K562 (cell line): Measurements from ENCODE around the gene POU2F3. TPM values are rescaled to one million over a fixed set of nuclear protein-coding genes. Genes with fewer than 3 reads are reported as not detected.

Experiments
- ATAC-seq: fragments of 200-7000 bp; cut with Tn5 transposase; 3 replicates; pipeline ENCODE4 v1.9.1; 2020; ENCODE audit warnings: moderate library complexity
- BruUV-seq: library from RNA; stranded (reverse); fragments of 400-500 nt; replicated peaks from 2 replicates; lab custom pipeline; 2021; lab: Mats Ljungman, UMichigan
- CTCF ChIA-PET: fragments of 300-600 bp; formaldehyde crosslinking; extraction: SDS; loops from one replicate; lab custom pipeline; 2021; ENCODE audit warnings: low intra/inter-chr PET ratio; lab: Yijun Ruan, JAX
- POLR2A ChIA-PET: fragments of 300-600, 350-650 bp; sonication (Branson Sonifier 250); formaldehyde crosslinking; extraction: SDS; loops from one replicate; lab custom pipeline; 2021; ENCODE audit warnings: antibody characterized with exemption, inconsistent platforms; lab: Yijun Ruan, JAX
- DNase-seq, 4 experiments: peaks; one replicate each; pipeline versions ENCODE4 v3.0.0 to v3.0.0-alpha.2; 2011 to 2018; ENCODE audit warnings: low spot score in 3 of 4, mixed read lengths in 3 of 4; ENCODE audit errors: extremely low read depth in 1 of 4
- FAIRE-seq: peaks from 2 replicates; lab custom pipeline; 2011; peaks lifted over from hg19 to GRCh38; lab: Jason Lieb, UNC
- H2AFZ ChIP-seq: 2 replicates; pipeline ENCODE4 v1.6.0; 2011; ENCODE audit warnings: low read depth, low read length, control low read depth, inconsistent platforms
- H3K27ac ChIP-seq: fragments of 200-600 bp; 3 replicates; pipeline ENCODE4 v1.8.0; 2011; ENCODE audit warnings: low read depth, mild to moderate bottlenecking, control low read depth, inconsistent platforms, low read length, moderate library complexity, mixed read lengths; ENCODE audit errors: extremely low read depth
- H3K27me3 ChIP-seq, 2 experiments: fragments of 300-600 bp in 1 of 2; 2 replicates in 1 of 2; 3 replicates in 1 of 2; pipeline versions ENCODE4 v1.6.0 to v1.8.0; 2011; ENCODE audit warnings: inconsistent platforms in 2 of 2, low read length in 2 of 2, mild to moderate bottlenecking in 1 of 2, mixed read lengths in 1 of 2, moderate library complexity in 1 of 2; ENCODE audit not compliant: control insufficient read depth in 2 of 2, insufficient read depth in 2 of 2
- H3K36me3 ChIP-seq: fragments of 300-600 bp; 3 replicates; pipeline ENCODE4 v1.8.0; 2011; ENCODE audit warnings: mild to moderate bottlenecking, low read length, inconsistent platforms; ENCODE audit not compliant: control insufficient read depth, insufficient read depth
- H3K4me1 ChIP-seq, 2 experiments: fragments of 200-600 bp in 1 of 2; replicated peaks in 1 of 2; 2 replicates in 1 of 2; 3 replicates in 1 of 2; pipeline versions ENCODE4 v1.5.1 to v1.8.0; 2011; ENCODE audit warnings: inconsistent platforms in 2 of 2, low read length in 2 of 2, mild to moderate bottlenecking in 1 of 2, mixed read lengths in 1 of 2, moderate library complexity in 1 of 2; ENCODE audit not compliant: control insufficient read depth in 2 of 2, insufficient read depth in 2 of 2
- H3K4me2 ChIP-seq: 2 replicates; pipeline ENCODE4 v1.6.1; 2011; ENCODE audit warnings: low read length, control low read depth, inconsistent platforms, mixed read lengths; ENCODE audit not compliant: insufficient read depth
- H3K4me3 ChIP-seq: fragments of 200-600 bp; sonication (generic), shearing (Covaris generic); 2 replicates; pipeline ENCODE4 v1.5.1; 2016; ENCODE audit warnings: control low read depth, inconsistent platforms
- H3K79me2 ChIP-seq: fragments of 200-600 bp; 3 replicates; pipeline ENCODE4 v1.8.0; 2011; ENCODE audit warnings: low read length, inconsistent platforms; ENCODE audit not compliant: control insufficient read depth, insufficient read depth
- H3K9ac ChIP-seq, 2 experiments: 2 replicates each; pipeline versions ENCODE4 v1.6.0 to v1.6.1; 2011; ENCODE audit warnings: low read depth in 2 of 2, low read length in 2 of 2, control low read depth in 1 of 2, inconsistent platforms in 1 of 2, mild to moderate bottlenecking in 1 of 2, mixed read lengths in 1 of 2; ENCODE audit not compliant: insufficient read depth in 1 of 2
- H3K9me1 ChIP-seq: one replicate; pipeline ENCODE4 v1.6.0; 2011; ENCODE audit warnings: inconsistent platforms, mild to moderate bottlenecking, low read length, moderate library complexity; ENCODE audit not compliant: control insufficient read depth, insufficient read depth
- H3K9me3 ChIP-seq: replicated peaks from 2 replicates; pipeline ENCODE4 v1.5.1; 2011; ENCODE audit warnings: low read depth, low read length, inconsistent platforms; ENCODE audit not compliant: control insufficient read depth, insufficient read depth
- H4K20me1 ChIP-seq: replicated peaks from 2 replicates; pipeline ENCODE4 v1.6.1; 2011; ENCODE audit warnings: low read length, inconsistent platforms, mixed read lengths; ENCODE audit not compliant: control insufficient read depth, insufficient read depth
- ARHGAP35 ChIP-seq: fragments of 450-650 bp; IDR thresholded peaks from 2 replicates; pipeline ENCODE4 v1.6.1; 2018; ENCODE audit not compliant: partially characterized antibody
- ATF1 ChIP-seq, 2 experiments: fragments of 450-650 bp in 1 of 2; IDR thresholded peaks; 2 replicates each; pipeline ENCODE4 v1.6.1; 2016; ENCODE audit warnings: missing compliant biosample characterization in 1 of 2, missing genetic modification characterization in 1 of 2
- ELF4 ChIP-seq: fragments of 450-650 bp; formaldehyde crosslinking; IDR thresholded peaks from 2 replicates; pipeline ENCODE4 v1.4.0; 2022; ENCODE audit warnings: missing genetic modification characterization
- RAD21 ChIP-seq, 2 experiments: fragments of 250-450 bp in 1 of 2; fragments of 450-650 bp in 1 of 2; sonication (Bioruptor Pico) in 1 of 2; formaldehyde crosslinking in 1 of 2; IDR thresholded peaks in 1 of 2; conservative IDR thresholded peaks in 1 of 2; 2 replicates each; pipeline versions ENCODE4 v1.4.0 to v1.8.0; 2020 to 2022; ENCODE audit warnings: mild to moderate bottlenecking in 2 of 2, moderate library complexity in 1 of 2
- SAFB ChIP-seq: fragments of 200-400 bp; formaldehyde crosslinking; IDR thresholded peaks from 2 replicates; pipeline ENCODE4 v1.6.1; 2017; ENCODE audit warnings: low read depth, low read length, borderline replicate concordance
- ZFX ChIP-seq: sonication (generic); formaldehyde crosslinking; IDR thresholded peaks from 2 replicates; pipeline ENCODE4 v1.8.0; 2022; ENCODE audit warnings: mild to moderate bottlenecking, missing genetic modification reagents, moderate library complexity
- ZNF24 ChIP-seq: fragments of 450-650 bp; IDR thresholded peaks from 2 replicates; pipeline ENCODE4 v1.6.1; 2016
- ZNF699 ChIP-seq: fragments of 250-450 bp; sonication (Bioruptor Pico); IDR thresholded peaks from 2 replicates; pipeline ENCODE4 v1.8.0; 2021; ENCODE audit warnings: mild to moderate bottlenecking, moderate library complexity; ENCODE audit not compliant: insufficient replicate concordance
- WGBS: fragments of 100-300 bp; shearing (Covaris generic); methylation state at CpG from one replicate; pipeline ENCODE4 v1.1.6; 2016; ENCODE audit warnings: low coverage, mixed read lengths; ENCODE audit not compliant: insufficient coverage; ENCODE audit errors: missing lambda C conversion rate; 5-methylcytosine and 5-hydroxymethylcytosine counted together
- in situ Hi-C: fragments of 300-500 bp; cut with MboI; formaldehyde crosslinking; loops from 4 replicates; pipeline ENCODE4 v1.15.0; 2018; ENCODE audit warnings: inconsistent platforms, mixed read lengths
- intact Hi-C: fragments of 100-400 bp; cut with micrococcal nuclease; formaldehyde crosslinking; loops from 2 replicates; pipeline ENCODE4 v1.14.2; 2022
- polyA plus RNA-seq, 8 experiments: library from polyadenylated mRNA; depleted of rRNA in 4 of 8; stranded (reverse) in 5 of 8; unstranded in 3 of 8; fragments of >200 nt; fragmentation: Nextera tagmentation in 2 of 8; fragmentation: Illumina TruSeq in 1 of 8; extraction: Ambion mirVana in 2 of 8; extraction: Trizol in 1 of 8; gene quantifications; 2 replicates each; pipeline versions ENCODE4 v1.2.1 to v1.2.3, GENCODE V29; 2011 to 2014; ENCODE audit warnings: inconsistent platforms in 1 of 8, missing spikeins in 1 of 8
- total RNA-seq, 7 experiments: library from RNA; depleted of rRNA in 6 of 7; stranded (reverse); fragments of >200 nt in 6 of 7; fragmentation: Illumina TruSeq in 2 of 7; extraction: Trizol in 2 of 7; gene quantifications; 2 replicates each; pipeline versions ENCODE4 v1.2.1 to v1.2.3, GENCODE V29; 2011 to 2021; ENCODE audit warnings: low replicate concordance in 1 of 7
- TF ChIP-seq, protein P1 (sequence below): fragments of 450-650 bp; formaldehyde crosslinking; IDR thresholded peaks from 2 replicates; pipeline ENCODE4 v1.4.0; 2020; ENCODE audit warnings: mild to moderate bottlenecking, moderate library complexity

POU2F3 gene
- total and polyA plus RNA-seq, 9 of the 15 experiments (the other 6 are each of a cell fraction or from before 2014, with no cell fraction given) = not detected

DNA sequence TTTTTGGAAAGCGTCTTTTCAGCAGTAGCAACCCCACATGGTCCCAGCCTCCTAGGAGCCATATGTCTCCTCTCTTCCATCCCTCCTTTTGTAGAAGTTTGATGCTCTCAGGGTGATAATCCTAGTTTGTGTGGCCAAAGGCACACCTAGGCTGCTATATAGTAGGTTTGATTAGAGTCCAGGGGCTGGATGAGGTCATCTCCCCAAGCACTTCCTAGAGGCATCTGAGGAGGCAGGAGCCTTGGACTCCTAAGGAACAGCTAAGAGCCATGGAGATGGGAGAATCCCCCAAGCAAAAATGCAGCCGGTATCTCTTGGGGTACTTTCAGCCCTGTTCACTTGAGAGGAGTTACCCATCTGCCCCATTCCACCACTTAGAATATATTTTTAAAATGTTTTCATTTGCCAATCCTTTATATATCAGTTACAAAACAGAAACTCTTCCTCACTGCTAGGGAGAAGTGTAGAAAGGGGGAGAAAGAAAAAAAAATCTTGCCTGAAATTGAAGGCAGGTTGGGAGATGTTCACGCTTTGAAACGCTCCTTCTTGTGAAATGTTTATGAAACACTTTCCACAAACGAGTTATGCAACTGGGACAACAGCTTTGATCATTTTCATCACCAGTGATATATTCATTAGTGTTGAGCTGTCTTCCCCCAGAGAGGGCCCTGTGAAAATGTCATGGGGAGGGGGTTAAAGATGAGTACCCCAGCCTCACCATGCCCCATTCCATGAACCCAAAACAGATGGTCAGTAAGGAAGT is 53.3 kb downstream of the POU2F3 start:
- H4K20me1 ChIP-seq = no peaks in the 10 kb centered on the region
- DNase-seq = no peak
- TF ChIP-seq ZNF24 (no peak), RAD21 (CRISPR knock-in tag; conservative IDR thresholded peaks at IDR 0.05 in 1 of 2, IDR thresholded peaks at IDR 0.05 in 1 of 2) (no peak), ZFX (CRISPR knock-in tag) (no peak), ZNF699 (CRISPR knock-in tag) (no peak), ELF4 (no peak), ATF1 (CRISPR knock-in tag; IDR thresholded peaks at IDR 0.05) (no peak), ATF1 (tag; IDR thresholded peaks at IDR 0.05) (no peak), ARHGAP35 (no peak), SAFB (no peak)
- TF ChIP-seq, protein P1, sequence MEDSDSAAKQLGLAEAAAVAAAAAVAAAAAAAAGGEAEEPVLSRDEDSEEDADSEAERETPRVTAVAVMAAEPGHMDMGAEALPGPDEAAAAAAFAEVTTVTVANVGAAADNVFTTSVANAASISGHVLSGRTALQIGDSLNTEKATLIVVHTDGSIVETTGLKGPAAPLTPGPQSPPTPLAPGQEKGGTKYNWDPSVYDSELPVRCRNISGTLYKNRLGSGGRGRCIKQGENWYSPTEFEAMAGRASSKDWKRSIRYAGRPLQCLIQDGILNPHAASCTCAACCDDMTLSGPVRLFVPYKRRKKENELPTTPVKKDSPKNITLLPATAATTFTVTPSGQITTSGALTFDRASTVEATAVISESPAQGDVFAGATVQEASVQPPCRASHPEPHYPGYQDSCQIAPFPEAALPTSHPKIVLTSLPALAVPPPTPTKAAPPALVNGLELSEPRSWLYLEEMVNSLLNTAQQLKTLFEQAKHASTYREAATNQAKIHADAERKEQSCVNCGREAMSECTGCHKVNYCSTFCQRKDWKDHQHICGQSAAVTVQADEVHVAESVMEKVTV (CRISPR knock-in tag) = no peak
- ATAC-seq = no peak
- CTCF ChIA-PET = no interaction called here
- peaks cover 29 to 35% of the 10 kb centered on the region in 2 experiments for H3K27me3 ChIP-seq
- no peaks in the 10 kb centered on the region for H3K9me3 ChIP-seq
- no peak overlapping the region for H3K9ac ChIP-seq
- H3K27ac ChIP-seq = no peak overlapping the region
- in situ Hi-C loops (no loop called here), intact Hi-C loops (no loop called here)
- H3K4me1 ChIP-seq = no peaks in the 10 kb centered on the region
- H2AFZ ChIP-seq = no peak overlapping the region
- no peaks in the 10 kb centered on the region for H3K9me1 ChIP-seq
- H3K4me2 ChIP-seq = no peak overlapping the region
- no peak overlapping the region for H3K4me3 ChIP-seq
- POLR2A ChIA-PET = interaction anchor here (0.7 to 1.0 kb wide), 3 partner anchors 10 to 64 kb away, joined by 3 to 4 read pairs (median 4); no protein-coding TSS in a partner anchor
- no peak for FAIRE-seq
- 1% methylated on average over 5 of the region's 5 CpGs for WGBS
- no TSS peak for BruUV-seq
- no peaks in the 10 kb centered on the region for H3K36me3 ChIP-seq
- H3K79me2 ChIP-seq = no peaks in the 10 kb centered on the region
